Osteocyte (in vitro differentiated cells): ENCODE data around the gene SLC17A5. TPM values are rescaled to one million over a fixed set of nuclear protein-coding genes. Genes with fewer than 3 reads are reported as not detected.
"Not testable (repeated sequence)": the region's sequence is repeated elsewhere in the genome, so short reads cannot be mapped to it uniquely, and the experiment has no call there.

ENCODE experiments used
- DNase-seq: peaks from one replicate; pipeline ENCODE4 v3.0.0; 2021; ENCODE audit warnings: mixed read lengths; ENCODE audit not compliant: unreplicated experiment; ENCODE audit errors: extremely low spot score
- H3K27ac Mint-ChIP-seq: one replicate; pipeline ENCODE4 v1.8.0; 2021; ENCODE audit warnings: mild to moderate bottlenecking, mixed read lengths; ENCODE audit not compliant: unreplicated experiment
- H3K27me3 Mint-ChIP-seq: one replicate; pipeline ENCODE4 v1.8.0; 2021; ENCODE audit warnings: mixed read lengths; ENCODE audit not compliant: unreplicated experiment
- H3K36me3 Mint-ChIP-seq: one replicate; pipeline ENCODE4 v1.8.0; 2021; ENCODE audit warnings: mixed read lengths; ENCODE audit not compliant: unreplicated experiment
- H3K4me1 Mint-ChIP-seq: one replicate; pipeline ENCODE4 v1.8.0; 2021; ENCODE audit warnings: mixed read lengths; ENCODE audit not compliant: unreplicated experiment
- H3K4me3 Mint-ChIP-seq: one replicate; pipeline ENCODE4 v1.8.0; 2021; ENCODE audit warnings: mild to moderate bottlenecking, moderate library complexity, mixed read lengths; ENCODE audit not compliant: unreplicated experiment
- H3K9me3 Mint-ChIP-seq: one replicate; pipeline ENCODE4 v1.8.0; 2021; ENCODE audit warnings: mixed read lengths; ENCODE audit not compliant: unreplicated experiment
- CTCF ChIP-seq: fragments of 200-600 bp; sonication (generic); IDR thresholded peaks from 2 replicates; pipeline ENCODE4 v1.5.0; 2021; ENCODE audit warnings: antibody characterized with exemption, mild to moderate bottlenecking, moderate library complexity
- total RNA-seq: library from RNA; stranded (reverse); gene quantifications from 2 replicates; pipeline ENCODE4 v1.2.1, GENCODE V29; 2021

The SLC17A5 gene
- total RNA-seq, 1 donor from 2014 or later: 20.4 TPM

- Mint-ChIP-seq H3K4me3 (no peak overlapping the region), H3K4me1 (peaks cover 43% of the 10 kb centered on the region), H3K36me3 (no peaks in the 10 kb centered on the region), H3K27me3 (no peaks in the 10 kb centered on the region), H3K27ac (no peak overlapping the region), H3K9me3 (no peaks in the 10 kb centered on the region)
- TF ChIP-seq CTCF: no peak
- no peak for DNase-seq
Observed at GRCh38 chr6:73562558-73562957, 91.2 kb downstream of the SLC17A5 start.

GRCh38 chr6:73560853-73561407, 92.9 kb downstream of the SLC17A5 start:
- peaks cover 31% of the 10 kb centered on the region for H3K4me1 Mint-ChIP-seq
- no peaks in the 10 kb centered on the region for H3K27me3 Mint-ChIP-seq
- no peak for DNase-seq
- no peak for TF ChIP-seq CTCF
- no peaks in the 10 kb centered on the region for H3K9me3 Mint-ChIP-seq
- no peak overlapping the region for H3K4me3 Mint-ChIP-seq
- peak overlapping the region; percentile 1 for H3K27ac Mint-ChIP-seq
- H3K36me3 Mint-ChIP-seq: no peaks in the 10 kb centered on the region

GRCh38 chr6:73560182-73560732, 93.5 kb downstream of the SLC17A5 start:
- no peak overlapping the region for H3K4me3 Mint-ChIP-seq
- H3K27me3 Mint-ChIP-seq: no peaks in the 10 kb centered on the region
- no peak for DNase-seq
- peak overlapping the region; percentile 1 for H3K27ac Mint-ChIP-seq
- no peaks in the 10 kb centered on the region for H3K36me3 Mint-ChIP-seq
- H3K4me1 Mint-ChIP-seq: peaks cover 25% of the 10 kb centered on the region
- TF ChIP-seq CTCF: no peak
- no peaks in the 10 kb centered on the region for H3K9me3 Mint-ChIP-seq

- H3K27ac Mint-ChIP-seq, H3K27me3 Mint-ChIP-seq, DNase-seq, H3K9me3 Mint-ChIP-seq, H3K4me3 Mint-ChIP-seq, H3K36me3 Mint-ChIP-seq: not testable (repeated sequence)
- peaks cover 17% of the 10 kb centered on the region for H3K4me1 Mint-ChIP-seq
Observed at GRCh38 chr6:73559399-73559794, 94.4 kb downstream of the SLC17A5 start.

GRCh38 chr6:73558624-73559398, 95.0 kb downstream of the SLC17A5 start:
- H3K27ac Mint-ChIP-seq: no peak overlapping the region
- no peak for DNase-seq
- peaks cover 13% of the 10 kb centered on the region for H3K4me1 Mint-ChIP-seq
- no peaks in the 10 kb centered on the region for H3K27me3 Mint-ChIP-seq
- H3K4me3 Mint-ChIP-seq: no peak overlapping the region
- no peaks in the 10 kb centered on the region for H3K9me3 Mint-ChIP-seq
- H3K36me3 Mint-ChIP-seq: no peaks in the 10 kb centered on the region
- no peak for TF ChIP-seq CTCF
